GM19452 (cell line): ENCODE results near the gene FBXW11.

Experiments
- ATAC-seq: cut with Tn5 transposase; IDR thresholded peaks from one replicate; pipeline ENCODE4 v1.9.1; 2021; ENCODE audit not compliant: unreplicated experiment

The FBXW11 gene

DNA sequence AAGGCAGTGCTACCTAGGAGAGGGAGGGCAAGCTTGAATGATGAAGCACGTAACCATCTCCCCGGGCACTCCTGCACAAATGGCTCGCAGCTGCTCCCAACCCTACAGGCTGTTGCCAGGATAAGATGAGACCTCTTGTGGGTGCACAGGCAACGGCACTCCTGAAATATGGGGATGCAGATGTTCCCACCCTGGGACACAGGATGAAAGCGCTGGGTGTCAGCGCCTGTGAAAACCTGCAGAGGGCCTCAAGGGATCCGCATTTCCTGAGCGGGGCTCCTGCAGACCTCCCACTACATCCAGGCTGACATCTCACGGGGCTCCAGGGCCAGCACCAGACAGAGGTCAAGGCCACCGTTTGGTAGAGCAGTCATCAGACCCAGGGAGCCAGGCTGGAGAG, 160.1 kb downstream of the FBXW11 start:
- ATAC-seq: no peak

DNA sequence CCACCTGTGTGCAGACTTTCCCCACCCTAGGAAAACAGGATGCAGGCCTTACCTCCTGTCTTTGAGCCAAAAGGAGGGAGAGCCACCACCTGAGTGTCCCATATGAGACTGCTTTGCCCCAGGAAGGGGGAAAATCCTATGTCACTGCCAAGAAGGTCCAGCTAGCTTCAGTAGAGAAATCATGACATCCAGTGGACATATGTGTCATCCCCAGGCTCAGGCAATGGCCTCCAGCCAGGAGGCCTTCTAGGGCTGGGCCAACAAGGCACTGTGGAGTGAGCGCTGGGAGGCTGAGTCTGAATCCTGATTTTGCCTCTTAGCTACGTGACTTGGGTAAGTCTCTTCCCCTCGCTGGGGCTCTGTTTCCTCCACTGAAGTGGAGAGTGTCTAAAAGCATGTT, 160.6 kb downstream of the FBXW11 start:
- ATAC-seq: no peak

DNA sequence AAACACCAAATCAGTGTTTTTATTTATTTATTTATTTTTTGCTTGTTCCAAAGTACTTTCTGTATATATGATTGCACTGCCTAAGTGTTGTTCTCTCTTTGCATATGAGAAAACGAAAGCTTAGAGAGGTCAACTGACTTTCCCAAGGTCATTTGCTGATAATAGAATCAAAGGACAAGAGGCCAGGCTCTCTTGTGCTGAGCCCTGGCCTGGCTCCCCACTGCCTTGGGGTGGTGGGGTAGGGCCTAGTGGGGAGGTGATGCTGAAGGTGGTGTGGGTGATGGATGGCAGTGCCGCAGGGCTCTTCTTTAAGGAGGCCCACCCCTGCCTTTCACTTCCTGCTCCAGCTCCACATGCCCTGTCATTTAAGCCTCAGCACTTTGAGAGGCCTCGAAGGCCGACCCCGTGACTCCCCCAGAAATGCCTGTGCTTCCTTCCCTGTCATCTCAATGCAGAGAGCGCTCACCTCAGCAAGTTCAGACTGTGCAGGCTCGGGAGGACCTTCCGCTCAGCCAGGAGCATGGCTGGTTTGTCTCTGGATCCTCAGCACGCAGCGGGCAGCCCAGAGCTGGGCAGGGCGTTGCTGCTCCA, 161.3 kb downstream of the FBXW11 start:
- ATAC-seq: no peak

DNA sequence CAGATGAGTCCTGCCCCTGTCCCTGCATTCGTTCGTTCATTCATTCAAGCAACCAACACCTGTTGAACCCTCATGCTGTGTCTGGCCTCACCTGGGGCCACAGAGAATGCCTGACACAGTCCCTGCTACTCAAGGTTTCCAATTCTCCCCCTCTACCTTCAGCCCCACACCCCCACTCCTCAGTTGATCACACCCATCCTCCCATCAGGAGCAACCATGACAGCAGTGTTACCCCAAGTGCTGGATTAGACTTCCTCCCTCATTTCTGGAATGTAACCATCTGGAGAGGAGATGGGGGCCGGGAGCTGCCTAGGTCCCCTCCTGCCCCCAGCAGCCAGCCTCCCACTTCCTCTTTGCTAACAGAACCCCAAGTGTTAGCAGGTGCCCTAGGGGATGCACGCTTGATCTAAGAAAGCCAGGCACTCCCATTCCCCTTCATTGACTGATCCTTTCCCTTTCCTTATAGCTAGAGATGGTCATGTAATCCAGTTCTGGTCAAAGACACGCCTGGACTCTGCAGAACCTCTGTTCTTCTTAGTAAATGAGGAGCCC, 163.6 kb downstream of the FBXW11 start:
- no peak for ATAC-seq

DNA sequence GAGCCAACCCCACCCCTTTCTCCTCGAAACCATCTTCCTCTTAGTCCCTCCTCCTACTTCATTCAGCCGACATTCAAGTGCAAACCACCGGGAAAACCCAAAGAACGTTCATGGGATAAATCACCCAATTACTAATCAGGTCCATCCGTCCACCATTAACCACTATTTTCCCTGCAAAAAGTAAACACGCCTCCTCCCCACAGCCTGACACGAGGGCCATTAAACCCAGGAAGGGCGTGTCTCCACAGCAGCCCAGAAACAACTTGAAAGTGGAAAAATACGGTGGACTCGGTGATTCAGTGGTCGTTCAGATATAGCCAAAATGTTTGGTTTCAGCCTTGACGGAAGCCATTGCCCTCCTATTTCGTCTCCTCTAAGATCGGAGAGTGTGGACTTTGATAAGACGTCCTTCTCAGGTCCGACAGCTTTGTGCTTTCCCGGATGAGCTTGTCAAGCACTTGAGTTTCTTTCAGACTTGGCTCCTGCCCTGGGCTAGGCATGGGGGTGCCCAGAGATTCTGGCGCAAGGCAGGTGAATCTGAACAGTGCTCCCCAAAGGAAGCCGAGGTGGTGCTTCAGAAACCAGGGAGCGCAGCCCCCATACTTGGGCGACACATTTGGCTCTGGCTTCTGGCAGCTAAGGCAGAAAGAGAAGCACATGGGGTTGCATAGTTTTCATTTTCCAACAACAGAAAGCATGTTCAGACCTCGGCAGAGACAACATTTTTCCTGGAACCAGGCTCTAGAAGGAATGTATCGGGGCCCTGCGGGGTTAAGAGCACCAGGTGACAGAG, 164.3 kb downstream of the FBXW11 start:
- ATAC-seq: no peak

DNA sequence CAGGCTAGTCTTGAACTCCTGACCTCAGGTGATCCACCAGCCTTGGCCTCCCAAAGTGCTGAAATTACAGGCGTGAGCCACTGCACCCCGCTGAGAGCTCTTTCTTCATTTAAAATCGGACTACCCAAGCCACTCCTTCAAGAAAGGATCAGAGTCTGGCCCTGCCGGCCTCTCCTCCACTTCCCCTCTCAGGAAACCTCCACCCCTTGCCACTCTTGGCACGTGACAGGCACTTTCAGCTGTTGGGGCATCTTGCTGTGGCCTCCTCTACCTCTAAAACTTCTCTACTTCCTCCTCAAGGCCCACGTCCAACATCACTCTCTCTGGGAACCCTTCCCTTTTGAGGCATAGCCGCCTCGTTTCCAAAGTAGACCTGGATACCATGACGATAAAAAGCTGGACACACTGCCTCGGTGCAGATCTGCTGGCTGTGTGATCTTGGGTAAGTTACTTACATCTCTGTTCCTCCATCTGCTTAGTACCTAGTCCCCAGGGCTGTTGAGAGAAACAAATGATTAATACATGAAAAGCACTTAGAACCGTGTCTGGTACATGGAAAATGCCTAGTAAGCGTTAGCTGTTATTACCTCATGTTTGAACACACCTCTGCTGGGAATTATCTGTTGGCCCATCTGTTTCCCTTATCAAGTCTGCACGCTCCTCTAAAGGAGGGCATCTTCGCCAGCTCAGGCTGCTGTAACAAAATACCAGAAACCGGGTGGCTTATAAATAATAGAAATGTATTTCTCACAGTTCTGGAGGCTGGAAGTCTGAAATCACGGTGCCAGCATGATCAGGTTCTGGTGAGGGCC, 165.5 kb downstream of the FBXW11 start:
- ATAC-seq: no peak

DNA sequence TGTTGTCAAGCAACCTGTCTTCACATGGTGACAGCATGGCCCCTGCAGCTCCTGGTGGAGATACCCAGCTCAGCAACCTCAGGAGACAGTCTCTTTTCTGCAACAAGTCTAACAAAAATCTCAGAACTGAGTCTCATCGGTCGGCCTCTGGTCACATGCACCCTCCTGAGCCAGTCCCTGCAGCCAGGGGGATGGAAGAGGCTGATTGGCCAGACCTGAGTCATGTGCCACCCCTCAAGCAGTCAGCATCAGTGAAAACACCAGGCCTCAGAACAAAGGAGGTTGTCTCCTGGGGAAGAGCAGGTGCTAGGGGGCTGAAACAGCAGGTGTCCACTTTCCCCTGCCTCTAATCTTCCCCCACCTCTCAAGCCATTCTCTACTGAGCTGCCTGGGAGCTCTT, 166.4 kb downstream of the FBXW11 start:
- ATAC-seq: no peak

DNA sequence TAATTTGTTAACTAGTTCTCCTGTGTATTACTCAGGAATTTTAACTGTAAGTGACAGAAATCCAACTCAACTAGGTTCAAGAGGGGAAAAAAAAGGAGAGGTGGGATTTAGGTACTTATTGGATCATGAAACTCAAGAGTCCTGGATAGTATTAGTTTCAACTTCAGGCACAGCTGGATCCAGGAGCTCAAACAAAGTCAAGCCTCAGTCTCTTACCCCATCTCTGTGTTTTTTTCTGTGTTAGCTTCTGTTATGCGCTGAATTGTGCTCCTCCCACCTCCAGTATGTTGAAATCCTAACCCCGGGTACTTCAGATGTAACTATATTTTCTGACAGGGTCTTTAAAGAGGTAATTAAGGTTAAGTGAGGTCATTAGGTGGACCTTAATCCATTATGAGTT, 167.3 kb downstream of the FBXW11 start:
- ATAC-seq: no peak

DNA sequence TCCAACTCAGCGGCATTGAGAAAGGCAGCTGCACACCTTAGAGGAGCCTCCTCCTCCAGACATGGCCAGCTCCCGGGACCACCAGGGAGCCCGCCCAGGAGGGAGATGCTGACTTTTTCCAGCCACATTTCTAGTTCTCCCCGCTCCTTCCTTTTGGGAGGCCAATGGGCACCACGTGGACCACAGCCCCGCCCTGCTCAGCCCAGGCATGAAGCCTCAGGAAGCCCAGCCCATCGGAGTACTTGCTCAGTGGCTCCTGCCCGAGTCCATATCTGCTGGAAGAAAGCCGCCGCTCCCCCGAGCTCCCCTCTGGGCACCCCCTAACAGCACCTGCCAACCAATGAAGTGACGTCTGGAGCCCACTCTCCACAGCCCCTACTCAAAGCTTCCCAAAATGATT, 168.4 kb downstream of the FBXW11 start:
- no peak for ATAC-seq

DNA sequence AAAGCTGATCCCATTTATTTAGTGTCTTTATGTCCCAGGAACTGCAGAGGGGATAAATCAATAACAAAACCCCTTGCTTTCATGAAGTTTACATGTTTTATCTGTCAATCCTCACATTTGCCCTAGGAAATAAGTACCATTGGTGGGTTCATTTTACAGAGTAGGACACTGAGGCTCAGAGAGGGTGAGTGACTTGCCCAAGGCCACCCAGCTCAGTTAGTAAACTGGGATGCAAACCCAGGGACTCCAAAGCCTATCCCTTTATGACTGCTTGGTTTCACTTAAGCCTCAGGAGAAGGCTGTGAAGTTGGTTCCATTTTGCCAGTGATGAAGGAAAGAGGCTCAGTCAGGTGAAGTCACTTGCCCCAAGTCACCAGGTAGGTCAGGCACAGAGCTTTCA, 168.9 kb downstream of the FBXW11 start:
- no peak for ATAC-seq

DNA sequence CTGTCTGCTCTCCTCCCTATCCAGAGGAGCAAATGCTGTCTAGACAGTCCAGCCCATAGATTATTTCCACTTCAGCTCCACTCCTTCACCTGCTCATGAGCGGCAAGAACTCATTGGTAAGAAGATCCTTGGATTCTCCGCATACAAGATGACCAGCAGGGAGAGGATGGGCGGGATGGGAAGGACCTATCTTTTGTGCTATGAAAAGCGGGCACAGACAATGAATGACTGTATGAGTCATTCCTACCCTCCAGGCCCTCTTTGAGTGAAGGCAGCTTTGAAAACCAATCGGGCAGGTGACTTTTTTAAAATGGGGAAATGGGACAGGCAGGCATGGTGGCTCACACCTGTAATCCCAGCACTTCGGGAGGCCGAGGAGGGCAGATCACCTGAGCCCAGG, 171.4 kb downstream of the FBXW11 start:
- no peak for ATAC-seq

DNA sequence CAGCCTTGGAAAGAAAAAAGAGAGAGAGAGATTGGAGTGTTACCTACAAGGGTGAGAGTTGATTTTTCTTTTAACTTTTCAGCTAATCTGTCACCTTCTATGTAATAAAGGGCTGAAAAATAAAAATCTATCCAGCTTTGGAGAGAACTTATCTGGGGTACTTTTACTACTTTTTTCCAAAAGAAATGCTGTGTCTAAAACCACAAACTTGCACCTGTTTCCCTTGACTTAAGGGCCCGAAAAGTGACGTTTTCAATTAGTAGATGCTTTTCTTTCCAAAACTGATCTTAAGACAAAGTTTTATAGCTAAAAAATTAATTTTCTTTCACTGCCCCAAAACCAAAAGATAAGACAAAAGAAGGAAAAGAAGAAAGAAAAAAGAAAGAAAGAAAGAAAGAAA, 172.0 kb downstream of the FBXW11 start:
- no peak for ATAC-seq

DNA sequence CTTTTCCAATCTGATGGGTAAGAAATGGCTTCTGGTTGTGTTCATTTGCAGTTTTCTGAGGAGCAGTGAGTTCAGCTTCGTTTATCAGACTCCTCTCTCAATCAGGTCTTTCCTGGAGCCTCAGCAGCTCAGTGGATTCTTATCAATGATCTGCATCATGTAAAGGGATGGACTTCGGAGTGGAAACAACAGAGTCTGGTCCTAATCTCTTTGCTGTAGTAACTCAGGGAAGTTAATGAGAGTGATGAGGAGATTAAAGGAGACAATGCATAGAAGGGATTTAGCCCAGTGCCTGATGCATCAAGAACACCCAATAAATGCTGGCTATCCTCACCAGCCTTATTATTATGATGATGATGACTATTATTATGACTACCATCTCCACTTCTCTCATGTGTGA, 173.7 kb downstream of the FBXW11 start:
- ATAC-seq: no peak

DNA sequence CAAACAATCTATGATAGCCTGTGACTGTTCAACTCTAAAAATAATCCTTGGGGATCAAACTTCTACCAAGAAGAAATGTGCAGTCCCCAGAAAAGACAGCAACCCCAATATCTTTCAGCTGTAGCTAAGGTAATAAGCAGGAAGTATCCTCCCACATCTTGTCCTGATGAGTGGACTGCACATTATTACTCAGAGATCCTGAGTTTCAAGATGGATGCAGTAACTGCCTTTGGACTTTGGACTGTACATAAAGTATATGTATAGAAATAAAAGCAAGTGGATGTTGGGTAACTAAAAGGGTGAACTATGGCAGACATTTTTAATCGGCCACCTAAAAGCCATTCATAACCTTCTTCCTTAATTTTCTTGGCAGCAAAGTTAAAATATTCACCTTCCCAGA, 175.8 kb downstream of the FBXW11 start:
- ATAC-seq: no peak

DNA sequence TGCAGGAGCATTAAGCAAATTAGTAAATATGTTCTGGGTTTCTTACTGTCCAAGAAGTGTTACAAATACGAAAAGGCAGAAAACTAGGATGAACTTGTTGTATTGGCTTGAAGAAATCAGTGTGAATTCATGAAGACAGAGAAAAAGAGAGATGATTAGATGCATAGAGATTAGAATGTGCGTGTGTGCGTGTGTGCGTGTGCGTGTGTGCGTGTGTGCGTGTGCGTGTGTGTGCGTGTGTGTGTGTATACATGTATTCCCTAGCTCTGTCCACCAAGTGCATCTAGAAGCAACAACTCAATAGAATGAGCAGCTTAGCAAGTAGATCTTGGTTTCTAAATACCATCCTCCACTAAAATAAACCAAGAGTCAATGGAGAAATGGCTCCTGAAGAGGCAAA, 179.3 kb downstream of the FBXW11 start:
- ATAC-seq: no peak

DNA sequence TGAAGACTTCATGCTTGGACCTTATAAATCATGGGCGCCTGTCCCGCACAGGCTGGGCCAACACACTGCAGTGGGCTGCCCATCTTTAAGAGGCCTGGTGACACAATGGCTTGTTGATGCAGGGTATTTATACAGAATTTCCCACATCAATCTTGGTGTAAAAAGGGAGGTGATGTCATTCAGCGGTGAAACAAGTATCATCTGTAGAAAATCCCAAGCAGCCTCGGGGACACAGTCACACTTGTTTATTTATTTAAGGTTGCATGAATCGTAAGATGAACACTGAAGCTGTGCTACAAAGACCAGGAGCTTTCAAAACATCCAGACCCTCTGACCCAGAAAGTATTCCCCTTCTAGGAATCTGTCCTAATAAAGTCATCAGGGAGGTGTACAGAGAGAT, 180.3 kb downstream of the FBXW11 start:
- ATAC-seq: no peak

DNA sequence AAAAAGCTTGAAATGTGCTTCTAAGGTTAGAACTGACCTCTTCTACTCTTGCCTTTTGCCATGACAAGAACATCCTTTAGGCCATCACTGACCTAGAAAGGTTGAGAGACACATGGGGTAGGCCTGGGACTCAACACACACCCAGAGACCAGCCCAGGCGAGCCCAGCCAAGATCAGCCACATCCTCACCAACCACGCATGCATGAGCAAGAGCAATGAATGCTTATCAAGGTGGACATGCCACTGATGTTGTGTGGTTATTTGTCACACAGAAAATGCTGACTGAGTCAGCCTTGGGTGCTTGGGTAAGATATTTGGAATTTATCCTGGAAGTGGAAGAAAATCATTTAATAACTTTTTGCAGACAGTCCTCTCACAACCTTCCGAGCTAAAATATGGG, 181.4 kb downstream of the FBXW11 start:
- no peak for ATAC-seq

DNA sequence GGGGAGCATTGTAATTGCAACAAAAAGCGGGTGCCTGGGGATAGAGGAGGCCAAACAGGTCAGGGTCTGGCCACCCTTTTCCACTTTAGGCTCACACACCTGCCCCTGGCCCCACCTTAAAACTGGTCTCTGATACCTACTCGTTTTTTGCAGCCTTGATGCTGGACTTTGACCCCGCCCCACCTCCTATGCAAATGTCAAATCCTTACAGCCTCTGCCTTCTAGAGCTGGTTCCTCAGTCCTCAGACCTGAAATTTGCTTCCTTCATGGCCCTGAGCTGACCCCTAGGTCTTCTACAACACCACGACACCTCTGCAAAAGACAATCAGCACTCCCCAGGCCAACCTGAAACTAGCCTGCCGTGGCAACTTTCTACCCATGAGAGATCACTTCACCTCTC, 183.2 kb downstream of the FBXW11 start:
- no peak for ATAC-seq

DNA sequence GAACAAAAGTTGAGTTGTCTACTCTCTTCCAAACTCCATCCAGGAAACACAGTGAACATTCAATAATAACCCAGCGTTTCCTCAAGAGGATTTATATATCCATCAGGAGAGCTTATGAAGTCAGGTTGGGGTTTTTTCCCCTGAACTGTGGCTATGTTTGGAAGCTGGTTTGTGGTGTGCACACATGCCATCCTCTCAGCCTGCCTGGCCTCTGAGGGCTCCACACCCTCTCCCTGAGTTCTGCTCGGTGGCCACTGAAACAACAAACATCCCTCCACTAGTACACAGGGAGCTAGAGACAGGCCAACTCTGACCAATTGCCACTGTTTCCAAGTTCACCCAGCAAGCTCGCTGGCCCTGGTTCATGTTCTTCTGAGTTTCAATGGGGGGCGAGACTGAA, 185.2 kb downstream of the FBXW11 start:
- no peak for ATAC-seq

DNA sequence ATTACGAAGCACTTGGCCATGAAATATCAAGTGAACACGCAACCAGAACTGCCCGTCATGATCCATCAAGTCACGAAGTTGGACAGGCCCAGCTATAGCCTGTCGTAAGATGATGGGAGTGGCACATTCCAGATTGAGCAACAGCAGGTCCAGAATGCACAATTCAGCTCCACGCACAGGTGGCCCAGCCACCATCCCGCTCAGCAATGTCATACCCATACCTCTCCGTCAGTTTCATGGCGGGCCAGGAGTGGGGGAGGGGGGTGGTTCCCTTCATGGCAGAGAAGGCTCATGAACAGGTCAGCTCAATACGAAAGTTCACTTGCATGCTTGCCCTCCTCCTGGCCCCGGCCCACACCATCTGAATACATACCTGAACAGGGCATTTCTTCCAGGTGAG, 185.9 kb downstream of the FBXW11 start:
- ATAC-seq: no peak

DNA sequence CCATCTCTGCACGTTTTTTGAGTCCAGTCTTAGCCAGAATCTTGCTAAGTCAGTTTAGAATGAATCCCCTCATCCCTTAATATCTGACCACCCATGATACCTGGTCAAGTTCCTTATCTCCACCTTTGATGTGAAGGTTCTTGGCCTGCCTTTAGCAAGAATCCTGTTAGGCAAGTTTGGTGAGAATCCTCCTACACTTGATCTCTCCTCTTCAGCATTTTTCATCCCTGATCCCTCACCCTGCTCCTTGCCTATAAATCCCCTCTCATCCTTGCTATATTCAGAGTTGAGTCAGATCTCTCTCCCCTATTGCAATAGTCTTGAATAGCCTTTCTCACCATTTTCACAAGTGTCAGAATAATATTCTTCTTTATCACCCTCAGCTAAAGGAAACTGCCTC, 189.8 kb downstream of the FBXW11 start:
- no peak for ATAC-seq
